CD4-positive, alpha-beta T cell treated with Interleukin-15 for 1 hour (primary cell): ENCODE results near the gene C16orf96.
"Not testable (repeated sequence)": the region's sequence is repeated elsewhere in the genome, so short reads cannot be mapped to it uniquely, and the experiment has no call there.

ENCODE experiments used
- DNase-seq: peaks from one replicate; pipeline ENCODE4 v3.0.0-alpha.2; 2020

C16orf96 gene

DNA sequence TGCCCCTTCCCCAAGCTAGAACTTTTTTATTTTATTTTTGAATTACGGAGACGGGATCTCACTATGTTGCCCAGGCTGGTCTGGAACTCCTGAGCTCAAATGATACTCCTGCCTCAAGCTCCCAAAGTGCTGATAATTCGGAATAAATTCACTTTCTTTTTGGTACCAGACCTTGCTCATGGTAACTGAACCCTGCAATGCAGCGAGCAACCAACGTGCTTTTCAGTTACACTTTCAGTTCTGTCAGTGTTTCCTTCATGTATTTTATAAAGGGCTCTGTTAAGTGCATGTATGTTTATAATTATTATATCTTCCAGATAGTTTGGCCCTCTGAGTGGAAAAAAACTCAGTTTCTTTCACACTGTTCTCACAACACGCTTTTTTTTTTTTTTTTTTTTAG is 13.9 kb downstream of the C16orf96 start:
- DNase-seq = no peak

- DNase-seq = no peak
Observed at GRCh38 chr16:4570688-4571321, 14.7 kb downstream of the C16orf96 start.

- no peak for DNase-seq
Observed at GRCh38 chr16:4572715-4573114, 16.6 kb downstream of the C16orf96 start.

- DNase-seq = not testable (repeated sequence)
Observed at GRCh38 chr16:4573926-4574325, 17.8 kb downstream of the C16orf96 start.

DNA sequence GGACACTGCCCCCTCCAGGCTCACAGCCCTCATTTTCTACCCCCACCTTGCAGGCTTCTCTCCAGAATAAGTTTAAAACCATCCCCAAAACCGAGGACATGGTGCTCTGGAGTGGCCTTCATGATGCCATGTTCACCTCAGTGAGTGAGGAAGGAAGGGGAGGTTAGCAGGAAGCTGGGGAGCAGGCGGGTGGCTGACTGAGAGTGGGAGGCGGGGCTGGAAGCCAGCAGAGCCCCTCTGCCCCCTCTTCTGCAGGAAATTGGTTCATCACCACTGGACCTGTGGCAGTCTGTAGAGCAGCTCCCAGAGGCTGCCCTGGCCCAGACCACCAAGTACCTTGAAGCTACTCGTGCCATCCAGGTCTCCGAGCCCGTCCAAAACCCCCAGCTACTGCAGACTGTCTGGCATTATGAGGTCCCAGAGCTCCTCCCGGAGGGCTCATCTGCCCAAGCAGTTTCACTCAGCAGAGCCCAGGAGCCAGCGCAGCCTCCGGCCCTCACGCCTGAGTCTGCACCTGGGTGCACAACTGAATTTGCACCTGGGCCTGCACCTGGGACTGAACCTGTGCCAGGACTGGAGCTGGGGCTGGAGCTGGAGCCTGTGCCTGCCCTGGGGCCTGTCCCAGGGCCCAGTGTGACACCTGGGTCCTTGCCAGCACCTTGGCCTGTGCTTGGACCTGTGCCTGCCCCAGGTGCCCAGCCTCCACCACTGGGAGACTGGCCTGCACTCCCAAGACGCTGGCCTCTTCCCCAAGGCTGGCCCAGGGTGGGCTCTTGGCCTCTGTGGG is 19.0 kb downstream of the C16orf96 start:
- no peak for DNase-seq

GRCh38 chr16:4576008-4576407 is 19.9 kb downstream of the C16orf96 start:
- DNase-seq = no peak

GRCh38 chr16:4578961-4579530 is 22.9 kb downstream of the C16orf96 start:
- DNase-seq = no peak

DNA sequence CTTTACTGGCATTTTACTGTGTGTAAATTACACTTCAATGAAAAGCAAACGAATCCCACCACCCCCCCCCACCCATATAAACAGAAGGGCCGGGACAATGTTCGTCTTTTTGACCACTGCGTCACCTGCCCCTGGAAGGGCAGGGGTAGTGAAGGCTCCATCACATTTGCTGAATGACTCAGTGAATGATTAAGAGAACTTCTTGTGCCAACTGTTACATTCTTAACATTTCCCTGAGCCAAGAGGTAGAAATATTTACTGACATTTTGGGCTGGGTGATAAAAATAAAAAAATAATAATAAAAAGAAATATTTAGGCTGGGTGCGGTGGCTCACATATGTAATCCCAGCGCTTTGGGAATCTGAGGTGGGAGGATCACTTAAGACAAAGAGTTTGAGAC is 24.1 kb downstream of the C16orf96 start:
- DNase-seq = no peak

DNA sequence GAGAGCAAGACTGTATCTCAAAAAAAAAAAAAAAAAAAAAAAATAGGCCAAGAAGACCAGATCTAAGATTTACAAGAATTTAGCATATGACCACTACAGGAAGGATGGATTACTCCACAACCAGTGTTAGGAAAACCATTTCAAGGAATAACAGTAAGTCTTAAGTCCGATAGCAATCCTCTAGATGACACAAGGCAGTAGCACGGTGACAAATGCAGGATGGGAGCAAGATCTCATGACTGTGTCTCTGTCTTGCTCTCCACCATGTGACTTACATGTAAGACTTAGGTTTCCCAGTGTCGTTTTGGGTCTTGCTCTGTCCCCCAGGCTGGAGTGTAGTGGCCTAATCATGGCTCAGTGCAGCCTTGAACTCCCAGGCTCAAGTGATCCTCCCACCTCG is 27.8 kb downstream of the C16orf96 start:
- DNase-seq = no peak

- DNase-seq = no peak
Observed at GRCh38 chr16:4586291-4586690, 30.2 kb downstream of the C16orf96 start.

DNA sequence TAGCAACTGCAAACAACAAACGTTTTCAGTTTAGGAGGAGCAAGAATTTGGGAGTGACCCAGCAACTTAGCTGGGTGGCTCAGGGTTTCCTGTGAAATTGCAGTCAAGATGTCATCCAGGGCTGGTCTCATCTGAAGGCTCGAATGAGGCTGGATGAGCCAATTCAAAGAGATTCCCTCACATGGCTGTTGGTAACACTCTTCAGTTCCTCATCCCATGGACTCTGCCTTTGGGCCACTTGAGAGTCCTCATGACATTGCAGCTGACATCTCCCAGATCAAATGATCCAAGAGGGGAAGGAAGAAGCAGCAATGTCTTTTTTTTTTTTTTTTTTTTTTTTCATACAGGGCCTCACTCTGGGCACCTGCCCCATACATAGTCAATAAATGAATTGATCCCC is 32.2 kb downstream of the C16orf96 start:
- no peak for DNase-seq

GRCh38 chr16:4588961-4589360 is 32.8 kb downstream of the C16orf96 start:
- DNase-seq = no peak

- no peak for DNase-seq
Observed at GRCh38 chr16:4591191-4591590, 35.1 kb downstream of the C16orf96 start.

GRCh38 chr16:4591706-4592470 is 35.7 kb downstream of the C16orf96 start:
- no peak for DNase-seq

- no peak for DNase-seq
Observed at GRCh38 chr16:4593086-4593485, 36.9 kb downstream of the C16orf96 start.

DNA sequence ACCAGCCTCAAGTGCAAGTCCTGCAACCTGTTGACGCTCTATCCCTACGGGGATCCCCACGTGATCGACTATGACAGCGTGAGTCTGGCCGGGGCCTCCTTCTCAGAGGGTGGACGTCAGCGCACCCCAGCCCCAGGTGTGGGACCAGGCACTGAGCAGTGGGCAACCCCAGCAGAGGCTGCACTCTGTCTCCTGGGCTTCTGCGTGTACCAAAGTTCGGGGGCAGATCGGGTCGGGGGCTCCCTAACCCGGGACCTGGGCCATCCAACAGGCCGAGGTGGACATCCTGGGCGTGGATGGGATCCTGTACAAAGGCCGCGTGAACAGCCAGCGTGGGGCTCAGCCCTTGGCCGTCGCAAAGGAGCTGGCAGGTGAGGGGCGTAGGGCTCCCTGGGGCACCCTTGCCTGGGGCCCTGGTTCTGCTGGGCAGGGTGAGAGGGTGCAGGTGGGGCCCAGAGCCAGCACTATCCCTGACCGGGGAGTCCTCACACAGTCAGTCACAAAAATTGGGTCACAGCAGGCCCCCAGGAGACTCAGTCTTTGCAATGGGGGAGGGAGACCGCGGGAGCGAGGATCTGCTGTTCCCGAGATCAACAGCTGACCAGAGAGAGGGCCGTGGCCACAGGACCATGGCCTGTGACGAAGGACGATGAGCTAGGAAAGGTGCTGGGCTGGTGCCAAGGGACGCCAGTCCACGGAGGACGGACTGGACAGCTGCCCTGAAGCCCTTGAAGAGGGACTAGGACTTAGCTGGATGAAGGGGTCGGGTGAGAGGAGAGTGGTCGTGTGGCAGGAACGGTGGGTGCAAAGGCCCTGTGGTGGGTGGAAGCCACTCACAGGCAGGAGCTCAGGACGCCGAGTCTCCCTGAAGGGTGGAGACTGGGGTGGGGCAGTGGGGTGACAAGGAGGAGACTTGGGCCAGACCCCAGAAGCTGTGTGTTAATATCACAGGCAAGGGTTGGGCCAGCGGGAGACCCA is 38.6 kb downstream of the C16orf96 start:
- no peak for DNase-seq

GRCh38 chr16:4597174-4597573 is 41.0 kb downstream of the C16orf96 start:
- no peak for DNase-seq

- DNase-seq = no peak
Observed at GRCh38 chr16:4599037-4599436, 42.9 kb downstream of the C16orf96 start.

DNA sequence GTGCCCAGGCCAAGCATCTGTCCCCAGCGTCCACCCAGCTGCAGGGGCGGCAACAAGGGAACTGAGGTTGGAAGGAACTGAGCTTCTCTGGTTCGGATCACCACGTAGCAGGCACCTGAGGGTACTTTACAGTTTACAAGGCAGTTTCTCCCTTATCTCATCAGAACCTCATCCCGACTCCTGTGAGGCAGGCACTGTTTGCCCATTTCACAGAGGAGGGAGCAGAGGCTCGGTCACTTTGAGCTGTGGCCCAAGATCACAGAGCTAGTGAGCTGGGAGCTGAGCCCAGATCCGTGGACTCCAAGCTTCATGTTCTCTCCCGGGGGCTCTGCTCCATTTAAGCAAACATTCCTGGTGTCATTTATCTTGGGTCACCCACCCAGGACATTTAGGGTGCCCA is 43.4 kb downstream of the C16orf96 start:
- DNase-seq = no peak

- no peak for DNase-seq
Observed at GRCh38 chr16:4601036-4601863, 45.1 kb downstream of the C16orf96 start.

GRCh38 chr16:4601864-4602186 is 45.7 kb downstream of the C16orf96 start:
- no peak for DNase-seq

DNA sequence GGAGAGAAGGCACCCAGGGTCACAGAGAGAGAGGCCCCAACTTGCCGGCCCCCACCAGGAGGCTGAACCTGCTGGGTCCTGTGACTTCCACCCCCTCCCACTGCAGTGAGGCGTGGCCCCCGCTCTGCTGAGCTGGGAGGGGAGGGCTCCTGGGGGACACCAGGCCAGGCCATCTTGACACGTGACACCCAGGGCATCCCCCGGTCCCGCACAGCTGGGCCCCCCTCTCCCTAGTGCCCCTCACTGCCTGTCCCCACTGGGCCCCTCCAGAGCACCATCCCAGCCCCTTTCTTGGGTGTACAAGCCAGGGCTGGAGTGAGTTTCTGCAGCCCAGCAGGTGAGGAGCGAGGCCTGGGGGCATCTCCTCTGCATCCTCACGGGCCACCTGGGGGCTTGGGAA is 46.2 kb downstream of the C16orf96 start:
- DNase-seq = no peak
